GM10266 (cell line): ENCODE measurements around the gene MAP2K1.
A peak's percentile ranks its signal among the peaks of the same experiment; 100 is the strongest.
"Not testable (repeated sequence)": the region's sequence is repeated elsewhere in the genome, so short reads cannot be mapped to it uniquely, and the experiment has no call there.

ENCODE experiments used
- DNase-seq: peaks from one replicate; pipeline ENCODE4 v3.0.0; 2012; ENCODE audit errors: extremely low spot score
- CTCF ChIP-seq: IDR thresholded peaks from 2 replicates; pipeline ENCODE4 v1.5.1; 2012; ENCODE audit warnings: mild to moderate bottlenecking, low read depth; ENCODE audit not compliant: control insufficient read depth, insufficient read depth; ENCODE audit errors: missing control alignments

Gene MAP2K1

GRCh38 chr15:66389098-66389858, 2.6 kb downstream of the MAP2K1 start:
- peak; percentile 43 for DNase-seq
- TF ChIP-seq CTCF, result no peak

GRCh38 chr15:66389859-66390381, 3.2 kb downstream of the MAP2K1 start:
- TF ChIP-seq CTCF, result no peak
- DNase-seq, result no peak

GRCh38 chr15:66390678-66391077, 4.0 kb downstream of the MAP2K1 start:
- no peak for TF ChIP-seq CTCF
- DNase-seq, result peak; percentile 27

GRCh38 chr15:66393037-66393436, 6.3 kb downstream of the MAP2K1 start:
- DNase-seq, result not testable (repeated sequence)

- TF ChIP-seq CTCF, result no peak
- DNase-seq, result no peak
These were observed 7.8 kb downstream of the MAP2K1 start for GRCh38 chr15:66394472-66394871.

- no peak for DNase-seq
- TF ChIP-seq CTCF, result no peak
These were observed 8.2 kb downstream of the MAP2K1 start for GRCh38 chr15:66394915-66395314.

GRCh38 chr15:66399276-66399675, 12.6 kb downstream of the MAP2K1 start:
- DNase-seq, result no peak
- TF ChIP-seq CTCF, result no peak
